ENCODE data around the gene SUPT20H. TPM values are rescaled to one million over a fixed set of nuclear protein-coding genes. Genes with fewer than 3 reads are reported as not detected.

SUPT20H gene
- total and polyA plus RNA-seq, 2 of the 4 experiments (the other 2 are of a cell fraction), result 46.6 to 55.1 TPM

DNA sequence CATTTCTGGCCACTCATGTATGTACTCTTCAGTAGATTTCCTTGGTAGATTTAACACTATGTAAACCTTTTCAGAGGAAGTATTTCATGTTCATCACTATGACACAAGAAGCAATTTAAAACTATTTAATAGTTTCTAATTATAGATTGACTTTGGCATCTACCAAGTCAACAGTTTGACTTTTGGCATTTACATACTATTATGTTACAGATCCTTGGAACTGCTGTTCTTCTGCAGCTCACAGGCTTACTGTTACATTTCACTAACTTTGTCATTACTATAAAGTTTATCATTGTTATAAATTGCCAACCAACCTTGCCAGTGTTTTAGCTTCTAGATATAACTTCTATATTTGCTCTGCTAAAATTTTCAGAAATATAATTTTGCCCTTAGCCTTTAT lies 18.7 kb downstream of the SUPT20H start:
- Histone ChIP-seq H2AK5ac (ENCODE audit: low read depth, low read length) (no peak overlapping the region), H2BK20ac (ENCODE audit: low read depth, low read length) (no peak overlapping the region), H4K8ac (ENCODE audit: low read depth in 2 of 2, low read length in 2 of 2) (no peak overlapping the region), H3K4me1 (ENCODE audit: control insufficient read depth, insufficient read depth, low read length) (no peaks in the 10 kb centered on the region), H3K14ac (replicated peaks; ENCODE audit: low read depth, low read length) (no peak overlapping the region), H3K23ac (ENCODE audit: low read depth, low read length) (no peak overlapping the region), H3K36me3 (ENCODE audit: control insufficient read depth, insufficient read depth, low read length) (peaks cover 42% of the 10 kb centered on the region), H3K27ac (ENCODE audit: insufficient read depth, low read length) (no peak overlapping the region), H2BK5ac (ENCODE audit: low read depth, low read length, poor library complexity, severe bottlenecking) (no peak overlapping the region), H3K4me2 (ENCODE audit: low read depth, low read length) (no peak overlapping the region), H2BK15ac (ENCODE audit: low read depth, low read length) (no peak overlapping the region), H3K79me1 (ENCODE audit: low read depth in 1 of 2, low read length in 2 of 2) (peaks cover 5 to 8% of the 10 kb centered on the region in 2 experiments; a peak in 3 of 4 replicates), H3K9ac (ENCODE audit: low read depth, low read length) (no peak overlapping the region), H4K91ac (ENCODE audit: insufficient read depth, low read depth, low read length) (no peak overlapping the region), H3K18ac (ENCODE audit: low read depth, low read length) (no peak overlapping the region), H2AFZ (replicated peaks; ENCODE audit: low read length, poor library complexity) (no peak overlapping the region), H3K4me3 (ENCODE audit: insufficient read depth, low read depth, low read length) (no peak overlapping the region), H3K9me3 (ENCODE audit: control insufficient read depth, insufficient read depth, low read length) (no peaks in the 10 kb centered on the region), H3K56ac (ENCODE audit: extremely low read depth, insufficient read depth, low read length) (no peak overlapping the region), H3K27me3 (ENCODE audit: control insufficient read depth, insufficient read depth, low read length) (no peaks in the 10 kb centered on the region), H4K5ac (ENCODE audit: low read depth, low read length) (no peak overlapping the region), H2BK120ac (ENCODE audit: low read depth, low read length) (no peak overlapping the region), H2AK9ac (replicated peaks; ENCODE audit: low read depth, low read length, poor library complexity) (no peak overlapping the region), H3K4ac (ENCODE audit: low read depth, low read length) (no peak overlapping the region), H4K20me1 (ENCODE audit: insufficient read depth, low read length) (no peaks in the 10 kb centered on the region; the same call in 1 of the 2 replicates), H3K9me1 (ENCODE audit: insufficient read depth, low read length) (no peaks in the 10 kb centered on the region)
- in situ Hi-C loops (cut with MboI; ENCODE audit: low sequenced_read_pairs), result loop anchor here (25.0 kb wide), 1 partner anchor 1322 kb away; no protein-coding TSS in a partner anchor
- ATAC-seq (ENCODE audit: low read depth) (no peak), DNase-seq (no peak)
- ChIA-PET CTCF (no interaction called here), POLR2A (ENCODE audit: unreplicated experiment) (no interaction called here)
- intact Hi-C loops (cut with micrococcal nuclease), result no loop called here
- no TSS peak for BruUV-seq (replicated peaks)
- dilution Hi-C loops (cut with HindIII; ENCODE audit: low sequenced_read_pairs, unreplicated experiment), result no loop called here
- TF ChIP-seq MAFK (IDR thresholded peaks at IDR 0.05; ENCODE audit: low read depth, low read length), result no peak

Data from IMR-90 (cell line).